Endothelial cell of umbilical vein (primary cell): ENCODE results near the gene NAA40. TPM values are rescaled to one million over a fixed set of nuclear protein-coding genes. Genes with fewer than 3 reads are reported as not detected.

Experiments
- polyA plus RNA-seq, 4 experiments: library from polyadenylated mRNA; depleted of rRNA in 3 of 4; stranded (reverse) in 3 of 4; unstranded in 1 of 4; fragments of >200 nt; gene quantifications; 2 replicates each; pipeline versions ENCODE4 v1.2.1 to v1.2.3, GENCODE V29; 2011 to 2012; ENCODE audit warnings: missing spikeins in 1 of 4
- small RNA-seq: library from RNA; depleted of rRNA; stranded (forward); fragments of <200 nt; gene quantifications from one replicate; pipeline ENCODE3, GENCODE V24; 2012; ENCODE audit warnings: low replicate concordance, low read depth; ENCODE audit not compliant: insufficient read depth, insufficient read length
- total RNA-seq: library from RNA; stranded (reverse); gene quantifications from 2 replicates; pipeline ENCODE4 v1.2.3, GENCODE V29; 2021

NAA40 gene
- total and polyA plus RNA-seq, 2 donors (not counting 3 experiments of a cell fraction or from before 2014, with no cell fraction given) = 28.5 to 32.3 TPM

Small RNA genes within 50 kb of the gene (small RNA-seq; reads per million reads assigned to genes)
- not detected for gene RNU6-45P

Other genes starting within 250 kb of the NAA40 start
- 25.2 and 32.0 TPM in 2 replicates for gene ZFTA, start 170.2 kb upstream of the NAA40 start, total RNA-seq
- gene ZFTA, start 170.2 kb upstream of the NAA40 start, polyA plus RNA-seq = 9.9 and 10.5 TPM in 2 replicates
- 51.5 and 54.5 TPM in 2 replicates for gene SPINDOC, start 125.5 kb upstream of the NAA40 start, total RNA-seq
- 29.4 and 33.8 TPM in 2 replicates for gene SPINDOC, start 125.5 kb upstream of the NAA40 start, polyA plus RNA-seq
- gene MARK2, start 99.9 kb upstream of the NAA40 start, total RNA-seq = 33.4 and 34.7 TPM in 2 replicates
- gene MARK2, start 99.9 kb upstream of the NAA40 start, polyA plus RNA-seq = 16.6 and 16.7 TPM in 2 replicates
- 0.13 and 1.7 TPM in 2 replicates for gene RCOR2, start 21.8 kb upstream of the NAA40 start, total RNA-seq
- gene RCOR2, start 21.8 kb upstream of the NAA40 start, polyA plus RNA-seq = 0.43 and 0.63 TPM in 2 replicates
- gene COX8A, start 35.6 kb downstream of the NAA40 start, total RNA-seq = 307 and 339 TPM in 2 replicates
- gene COX8A, start 35.6 kb downstream of the NAA40 start, polyA plus RNA-seq = 930 and 1,340 TPM in 2 replicates
- 80.0 and 81.9 TPM in 2 replicates for gene OTUB1, start 47.4 kb downstream of the NAA40 start, total RNA-seq
- 256 and 316 TPM in 2 replicates for gene OTUB1, start 47.4 kb downstream of the NAA40 start, polyA plus RNA-seq
- not detected in 2 replicates for gene FLRT1, start 96.9 kb downstream of the NAA40 start, total RNA-seq
- gene FLRT1, start 96.9 kb downstream of the NAA40 start, polyA plus RNA-seq = not detected in 2 replicates
- gene MACROD1, start 227.1 kb downstream of the NAA40 start, total RNA-seq = 16.2 and 16.6 TPM in 2 replicates
- 11.0 and 16.9 TPM in 2 replicates for gene MACROD1, start 227.1 kb downstream of the NAA40 start, polyA plus RNA-seq
- 223 and 226 TPM in 2 replicates for gene STIP1, start 247.2 kb downstream of the NAA40 start, total RNA-seq
- gene STIP1, start 247.2 kb downstream of the NAA40 start, polyA plus RNA-seq = 91.9 and 117 TPM in 2 replicates